HEK293 (cell line): ENCODE results near the gene KCNB1.

Source experiments
- ZNF2 ChIP-seq: fragments of 450-650 bp; formaldehyde crosslinking; IDR thresholded peaks from 2 replicates; pipeline ENCODE4 v1.5.1; 2016; ENCODE audit warnings: missing biosample characterization, missing genetic modification characterization
- ZNF24 ChIP-seq: fragments of 450-650 bp; formaldehyde crosslinking; IDR thresholded peaks from 2 replicates; pipeline ENCODE4 v1.5.1; 2016; ENCODE audit warnings: missing biosample characterization, missing genetic modification characterization
- ZNF624 ChIP-seq: fragments of 450-650 bp; formaldehyde crosslinking; IDR thresholded peaks from 2 replicates; pipeline ENCODE4 v1.5.1; 2017; ENCODE audit warnings: missing biosample characterization, missing genetic modification characterization
- ZNF660 ChIP-seq: fragments of 450-650 bp; IDR thresholded peaks from 2 replicates; pipeline ENCODE4 v1.5.1; 2018; ENCODE audit warnings: missing biosample characterization, mild to moderate bottlenecking, missing genetic modification characterization
- TF ChIP-seq, protein P1 (sequence below): fragments of 450-650 bp; formaldehyde crosslinking; IDR thresholded peaks from 2 replicates; pipeline ENCODE4 v1.5.1; 2016; ENCODE audit warnings: missing biosample characterization, missing genetic modification characterization
- TF ChIP-seq, protein P2 (sequence below): fragments of 450-650 bp; formaldehyde crosslinking; conservative IDR thresholded peaks from 2 replicates; pipeline ENCODE4 v1.5.1; 2016; ENCODE audit warnings: low read depth, missing biosample characterization, missing genetic modification characterization
- TF ChIP-seq, protein P3 (sequence below): fragments of 450-650 bp; formaldehyde crosslinking; IDR thresholded peaks from 2 replicates; pipeline ENCODE4 v1.5.1; 2016; ENCODE audit warnings: missing biosample characterization, missing genetic modification characterization
- TF ChIP-seq, protein P4 (sequence below): fragments of 450-650 bp; formaldehyde crosslinking; IDR thresholded peaks from 2 replicates; pipeline ENCODE4 v1.5.1; 2016; ENCODE audit warnings: missing biosample characterization, missing genetic modification characterization

DNA sequence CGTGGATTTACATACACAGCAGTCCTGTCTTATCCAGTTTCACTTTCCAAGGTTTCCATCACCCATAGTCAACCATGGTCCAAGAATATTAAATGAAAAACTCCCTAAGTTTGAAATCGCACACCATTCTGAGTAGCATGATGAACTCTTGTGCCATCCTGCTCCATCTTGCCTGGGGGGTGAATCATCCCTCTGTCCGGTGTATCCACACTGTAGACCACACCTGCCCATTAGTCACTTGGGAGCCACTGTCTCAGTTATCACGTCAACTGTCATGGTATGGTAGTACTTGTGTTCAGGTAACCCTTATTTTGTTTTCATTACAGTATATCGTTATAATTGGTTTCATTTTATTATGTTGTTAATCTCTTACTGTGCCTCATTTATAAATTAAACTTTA is 47.0 kb upstream of the KCNB1 start:
- TF ChIP-seq, protein P1, sequence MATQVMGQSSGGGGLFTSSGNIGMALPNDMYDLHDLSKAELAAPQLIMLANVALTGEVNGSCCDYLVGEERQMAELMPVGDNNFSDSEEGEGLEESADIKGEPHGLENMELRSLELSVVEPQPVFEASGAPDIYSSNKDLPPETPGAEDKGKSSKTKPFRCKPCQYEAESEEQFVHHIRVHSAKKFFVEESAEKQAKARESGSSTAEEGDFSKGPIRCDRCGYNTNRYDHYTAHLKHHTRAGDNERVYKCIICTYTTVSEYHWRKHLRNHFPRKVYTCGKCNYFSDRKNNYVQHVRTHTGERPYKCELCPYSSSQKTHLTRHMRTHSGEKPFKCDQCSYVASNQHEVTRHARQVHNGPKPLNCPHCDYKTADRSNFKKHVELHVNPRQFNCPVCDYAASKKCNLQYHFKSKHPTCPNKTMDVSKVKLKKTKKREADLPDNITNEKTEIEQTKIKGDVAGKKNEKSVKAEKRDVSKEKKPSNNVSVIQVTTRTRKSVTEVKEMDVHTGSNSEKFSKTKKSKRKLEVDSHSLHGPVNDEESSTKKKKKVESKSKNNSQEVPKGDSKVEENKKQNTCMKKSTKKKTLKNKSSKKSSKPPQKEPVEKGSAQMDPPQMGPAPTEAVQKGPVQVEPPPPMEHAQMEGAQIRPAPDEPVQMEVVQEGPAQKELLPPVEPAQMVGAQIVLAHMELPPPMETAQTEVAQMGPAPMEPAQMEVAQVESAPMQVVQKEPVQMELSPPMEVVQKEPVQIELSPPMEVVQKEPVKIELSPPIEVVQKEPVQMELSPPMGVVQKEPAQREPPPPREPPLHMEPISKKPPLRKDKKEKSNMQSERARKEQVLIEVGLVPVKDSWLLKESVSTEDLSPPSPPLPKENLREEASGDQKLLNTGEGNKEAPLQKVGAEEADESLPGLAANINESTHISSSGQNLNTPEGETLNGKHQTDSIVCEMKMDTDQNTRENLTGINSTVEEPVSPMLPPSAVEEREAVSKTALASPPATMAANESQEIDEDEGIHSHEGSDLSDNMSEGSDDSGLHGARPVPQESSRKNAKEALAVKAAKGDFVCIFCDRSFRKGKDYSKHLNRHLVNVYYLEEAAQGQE (tag by site-specific recombination) = no peak
- no peak for TF ChIP-seq ZNF660
- TF ChIP-seq, protein P2, sequence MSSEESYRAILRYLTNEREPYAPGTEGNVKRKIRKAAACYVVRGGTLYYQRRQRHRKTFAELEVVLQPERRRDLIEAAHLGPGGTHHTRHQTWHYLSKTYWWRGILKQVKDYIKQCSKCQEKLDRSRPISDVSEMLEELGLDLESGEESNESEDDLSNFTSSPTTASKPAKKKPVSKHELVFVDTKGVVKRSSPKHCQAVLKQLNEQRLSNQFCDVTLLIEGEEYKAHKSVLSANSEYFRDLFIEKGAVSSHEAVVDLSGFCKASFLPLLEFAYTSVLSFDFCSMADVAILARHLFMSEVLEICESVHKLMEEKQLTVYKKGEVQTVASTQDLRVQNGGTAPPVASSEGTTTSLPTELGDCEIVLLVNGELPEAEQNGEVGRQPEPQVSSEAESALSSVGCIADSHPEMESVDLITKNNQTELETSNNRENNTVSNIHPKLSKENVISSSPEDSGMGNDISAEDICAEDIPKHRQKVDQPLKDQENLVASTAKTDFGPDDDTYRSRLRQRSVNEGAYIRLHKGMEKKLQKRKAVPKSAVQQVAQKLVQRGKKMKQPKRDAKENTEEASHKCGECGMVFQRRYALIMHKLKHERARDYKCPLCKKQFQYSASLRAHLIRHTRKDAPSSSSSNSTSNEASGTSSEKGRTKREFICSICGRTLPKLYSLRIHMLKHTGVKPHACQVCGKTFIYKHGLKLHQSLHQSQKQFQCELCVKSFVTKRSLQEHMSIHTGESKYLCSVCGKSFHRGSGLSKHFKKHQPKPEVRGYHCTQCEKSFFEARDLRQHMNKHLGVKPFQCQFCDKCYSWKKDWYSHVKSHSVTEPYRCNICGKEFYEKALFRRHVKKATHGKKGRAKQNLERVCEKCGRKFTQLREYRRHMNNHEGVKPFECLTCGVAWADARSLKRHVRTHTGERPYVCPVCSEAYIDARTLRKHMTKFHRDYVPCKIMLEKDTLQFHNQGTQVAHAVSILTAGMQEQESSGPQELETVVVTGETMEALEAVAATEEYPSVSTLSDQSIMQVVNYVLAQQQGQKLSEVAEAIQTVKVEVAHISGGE (tag by site-specific recombination) = no peak
- TF ChIP-seq, protein P3, sequence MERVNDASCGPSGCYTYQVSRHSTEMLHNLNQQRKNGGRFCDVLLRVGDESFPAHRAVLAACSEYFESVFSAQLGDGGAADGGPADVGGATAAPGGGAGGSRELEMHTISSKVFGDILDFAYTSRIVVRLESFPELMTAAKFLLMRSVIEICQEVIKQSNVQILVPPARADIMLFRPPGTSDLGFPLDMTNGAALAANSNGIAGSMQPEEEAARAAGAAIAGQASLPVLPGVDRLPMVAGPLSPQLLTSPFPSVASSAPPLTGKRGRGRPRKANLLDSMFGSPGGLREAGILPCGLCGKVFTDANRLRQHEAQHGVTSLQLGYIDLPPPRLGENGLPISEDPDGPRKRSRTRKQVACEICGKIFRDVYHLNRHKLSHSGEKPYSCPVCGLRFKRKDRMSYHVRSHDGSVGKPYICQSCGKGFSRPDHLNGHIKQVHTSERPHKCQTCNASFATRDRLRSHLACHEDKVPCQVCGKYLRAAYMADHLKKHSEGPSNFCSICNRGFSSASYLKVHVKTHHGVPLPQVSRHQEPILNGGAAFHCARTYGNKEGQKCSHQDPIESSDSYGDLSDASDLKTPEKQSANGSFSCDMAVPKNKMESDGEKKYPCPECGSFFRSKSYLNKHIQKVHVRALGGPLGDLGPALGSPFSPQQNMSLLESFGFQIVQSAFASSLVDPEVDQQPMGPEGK (tag by site-specific recombination) = no peak
- TF ChIP-seq, protein P4, sequence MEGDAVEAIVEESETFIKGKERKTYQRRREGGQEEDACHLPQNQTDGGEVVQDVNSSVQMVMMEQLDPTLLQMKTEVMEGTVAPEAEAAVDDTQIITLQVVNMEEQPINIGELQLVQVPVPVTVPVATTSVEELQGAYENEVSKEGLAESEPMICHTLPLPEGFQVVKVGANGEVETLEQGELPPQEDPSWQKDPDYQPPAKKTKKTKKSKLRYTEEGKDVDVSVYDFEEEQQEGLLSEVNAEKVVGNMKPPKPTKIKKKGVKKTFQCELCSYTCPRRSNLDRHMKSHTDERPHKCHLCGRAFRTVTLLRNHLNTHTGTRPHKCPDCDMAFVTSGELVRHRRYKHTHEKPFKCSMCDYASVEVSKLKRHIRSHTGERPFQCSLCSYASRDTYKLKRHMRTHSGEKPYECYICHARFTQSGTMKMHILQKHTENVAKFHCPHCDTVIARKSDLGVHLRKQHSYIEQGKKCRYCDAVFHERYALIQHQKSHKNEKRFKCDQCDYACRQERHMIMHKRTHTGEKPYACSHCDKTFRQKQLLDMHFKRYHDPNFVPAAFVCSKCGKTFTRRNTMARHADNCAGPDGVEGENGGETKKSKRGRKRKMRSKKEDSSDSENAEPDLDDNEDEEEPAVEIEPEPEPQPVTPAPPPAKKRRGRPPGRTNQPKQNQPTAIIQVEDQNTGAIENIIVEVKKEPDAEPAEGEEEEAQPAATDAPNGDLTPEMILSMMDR (tag by site-specific recombination) = no peak
- TF ChIP-seq ZNF624 = no peak
- no peak for TF ChIP-seq ZNF2 (tag by site-specific recombination)
- TF ChIP-seq ZNF24 (tag by site-specific recombination) = no peak
